GM21423 (cell line): ENCODE data around the gene CCDC134.
"Not testable (repeated sequence)": the region's sequence is repeated elsewhere in the genome, so short reads cannot be mapped to it uniquely, and the experiment has no call there.

ENCODE experiments used
- ATAC-seq: cut with Tn5 transposase; IDR thresholded peaks from one replicate; pipeline ENCODE4 v1.9.1; 2021; ENCODE audit warnings: mild to moderate bottlenecking, moderate library complexity; ENCODE audit not compliant: unreplicated experiment

CCDC134 gene

GRCh38 chr22:41822317-41823057 lies 22.0 kb downstream of the CCDC134 start:
- ATAC-seq = no peak

GRCh38 chr22:41823797-41824196 lies 23.3 kb downstream of the CCDC134 start:
- no peak for ATAC-seq

GRCh38 chr22:41825376-41825775 lies 24.9 kb downstream of the CCDC134 start:
- no peak for ATAC-seq

GRCh38 chr22:41826021-41826420 lies 25.5 kb downstream of the CCDC134 start:
- no peak for ATAC-seq

GRCh38 chr22:41826430-41827383 lies 26.2 kb downstream of the CCDC134 start:
- no peak for ATAC-seq

- no peak for ATAC-seq
Observed at GRCh38 chr22:41827671-41828070, 27.2 kb downstream of the CCDC134 start.

GRCh38 chr22:41828516-41828915 lies 28.0 kb downstream of the CCDC134 start:
- no peak for ATAC-seq

GRCh38 chr22:41830174-41830573 lies 29.7 kb downstream of the CCDC134 start:
- ATAC-seq = no peak

GRCh38 chr22:41831383-41831782 lies 30.9 kb downstream of the CCDC134 start:
- no peak for ATAC-seq

- no peak for ATAC-seq
Observed at GRCh38 chr22:41831828-41832552, 31.5 kb downstream of the CCDC134 start.

GRCh38 chr22:41832553-41833368 lies 32.3 kb downstream of the CCDC134 start, which contains the start of gene SREBF2:
Gene SREBF2 (plus strand): TSS chr22:41833105. CDS start chr22:41833271, 166 bp downstream.
- ATAC-seq = peak; percentile 77

GRCh38 chr22:41833369-41834004 lies 33.0 kb downstream of the CCDC134 start:
- peak; percentile 4 for ATAC-seq

GRCh38 chr22:41834005-41834944 lies 33.8 kb downstream of the CCDC134 start:
- ATAC-seq = no peak

- ATAC-seq = not testable (repeated sequence)
Observed at GRCh38 chr22:41835462-41835861, 35.0 kb downstream of the CCDC134 start.

- ATAC-seq = no peak
Observed at GRCh38 chr22:41836551-41836950, 36.1 kb downstream of the CCDC134 start.

GRCh38 chr22:41838842-41839618 lies 38.6 kb downstream of the CCDC134 start:
- no peak for ATAC-seq

- ATAC-seq = no peak
Observed at GRCh38 chr22:41840216-41840615, 39.7 kb downstream of the CCDC134 start.
